HCT116 (cell line): ENCODE results near the gene IGF2BP3. TPM values are rescaled to one million over a fixed set of nuclear protein-coding genes. Genes with fewer than 3 reads are reported as not detected.

ENCODE experiments used
- ATAC-seq: fragments of 200-7000 bp; cut with Tn5 transposase; 2 replicates; pipeline ENCODE4 v1.9.1; 2020; ENCODE audit warnings: mild to moderate bottlenecking, moderate library complexity
- BruUV-seq: library from RNA; stranded (reverse); fragments of 400-500 nt; replicated peaks from 2 replicates; lab custom pipeline; 2021; lab: Mats Ljungman, UMichigan
- CTCF ChIA-PET: fragments of 300-600 bp; sonication (Branson Sonifier 250); formaldehyde crosslinking; loops from one replicate; lab custom pipeline; 2021; ENCODE audit warnings: antibody characterized with exemption; lab: Charles Lee
- POLR2A ChIA-PET: fragments of 300-600, 350-600 bp; sonication (Branson Sonifier 250); formaldehyde crosslinking; loops from one replicate; lab custom pipeline; 2021; ENCODE audit warnings: antibody characterized with exemption; lab: Charles Lee
- RAD21 ChIA-PET, 2 experiments: fragments of 300-600 bp; sonication (Branson Sonifier 250); formaldehyde crosslinking; loops; one replicate each; lab custom pipeline; 2023; ENCODE audit warnings: low total read pairs in 2 of 2; ENCODE audit not compliant: uncharacterized antibody in 2 of 2, unreplicated experiment in 2 of 2, low non-redundant PET in 1 of 2; lab: Charles Lee
- DNase-seq: peaks from one replicate; pipeline ENCODE4 v3.0.0-alpha.2; 2010; ENCODE audit warnings: low read depth, low spot score
- H2AFZ ChIP-seq: fragments of 200-600 bp; shearing (Covaris generic), sonication (generic); 2 replicates; pipeline ENCODE4 v1.6.1; 2017; ENCODE audit warnings: low read depth, mixed run types, mixed read lengths, antibody characterized with exemption, low read length; ENCODE audit not compliant: poor library complexity, severe bottlenecking
- H3K27ac ChIP-seq: 2 replicates; pipeline ENCODE4 v1.5.1; 2012; ENCODE audit warnings: low read depth, low read length
- H3K27me3 ChIP-seq: fragments of 200-600 bp; sonication (generic); 2 replicates; pipeline ENCODE4 v1.6.1; 2016; ENCODE audit warnings: mixed run types, low read length, mixed read lengths; ENCODE audit not compliant: insufficient read depth
- H3K36me3 ChIP-seq, 2 experiments: fragments of 200-500 bp in 1 of 2; fragments of 200-600 bp in 1 of 2; sonication (Bioruptor generic) in 1 of 2; sonication (generic) in 1 of 2; 2 replicates each; pipeline versions ENCODE4 v1.5.1 to v1.6.1; 2014 to 2016; ENCODE audit warnings: low read length in 2 of 2, inconsistent platforms in 1 of 2, mixed read lengths in 1 of 2, mixed run types in 1 of 2; ENCODE audit not compliant: insufficient read depth in 2 of 2, control insufficient read depth in 1 of 2
- H3K4me1 ChIP-seq, 2 experiments: fragments of 200-600 bp in 1 of 2; sonication (generic) in 1 of 2; 2 replicates each; pipeline versions ENCODE4 v1.5.1 to v1.6.1; 2012 to 2017; ENCODE audit warnings: low read length in 2 of 2, inconsistent platforms in 1 of 2, mild to moderate bottlenecking in 1 of 2, mixed read lengths in 1 of 2, mixed run types in 1 of 2, moderate library complexity in 1 of 2; ENCODE audit not compliant: insufficient read depth in 2 of 2, control insufficient read depth in 1 of 2
- H3K4me2 ChIP-seq: fragments of 200-600 bp; sonication (generic); 2 replicates; pipeline ENCODE4 v1.6.1; 2017; ENCODE audit warnings: mixed run types, low read length, mixed read lengths
- H3K4me3 ChIP-seq, 2 experiments: fragments of 200-600 bp in 1 of 2; sonication (generic) in 1 of 2; replicated peaks in 1 of 2; 2 replicates each; pipeline ENCODE4 v1.5.1; 2011 to 2016; ENCODE audit warnings: low read length in 2 of 2, control low read depth in 1 of 2, low read depth in 1 of 2, mild to moderate bottlenecking in 1 of 2, mixed read lengths in 1 of 2, mixed run types in 1 of 2
- H3K79me2 ChIP-seq: fragments of 200-600 bp; sonication (generic); 2 replicates; pipeline ENCODE4 v1.6.1; 2017; ENCODE audit warnings: mild to moderate bottlenecking, mixed run types, low read length, moderate library complexity, mixed read lengths; ENCODE audit not compliant: insufficient read depth
- H3K9ac ChIP-seq: fragments of 200-600 bp; sonication (generic); 2 replicates; pipeline ENCODE4 v1.6.1; 2016; ENCODE audit warnings: low read length, mixed read lengths
- H3K9me2 ChIP-seq: fragments of 200-600 bp; sonication (generic), shearing (Covaris generic); 2 replicates; pipeline ENCODE4 v1.6.1; 2017; ENCODE audit warnings: mixed run types, mild to moderate bottlenecking, moderate library complexity; ENCODE audit not compliant: insufficient read depth
- H3K9me3 ChIP-seq, 2 experiments: fragments of 200-500 bp in 1 of 2; fragments of 200-600 bp in 1 of 2; sonication (Bioruptor generic) in 1 of 2; sonication (generic) in 1 of 2; 2 replicates each; pipeline ENCODE4 v1.6.1; 2014 to 2017; ENCODE audit warnings: low read length in 2 of 2, mixed read lengths in 2 of 2, inconsistent platforms in 1 of 2, low read depth in 1 of 2, mild to moderate bottlenecking in 1 of 2, mixed run types in 1 of 2, moderate library complexity in 1 of 2; ENCODE audit not compliant: control insufficient read depth in 1 of 2, insufficient read depth in 1 of 2
- H4K20me1 ChIP-seq: fragments of 200-600 bp; sonication (generic), shearing (Covaris generic); 2 replicates; pipeline ENCODE4 v1.6.1; 2017; ENCODE audit warnings: mixed run types, mild to moderate bottlenecking, moderate library complexity; ENCODE audit not compliant: insufficient read depth
- CBX3 ChIP-seq: IDR thresholded peaks from 2 replicates; pipeline ENCODE4 v1.6.1; 2012; ENCODE audit warnings: low read depth
- CTCF ChIP-seq, 3 experiments: fragments of 200-600 bp in 1 of 3; sonication (generic) in 1 of 3; IDR thresholded peaks in 2 of 3; conservative IDR thresholded peaks in 1 of 3; 2 replicates each; pipeline ENCODE4 v1.5.1; 2012 to 2017; ENCODE audit warnings: low read depth in 2 of 3, low read length in 2 of 3, antibody characterized with exemption in 1 of 3, borderline replicate concordance in 1 of 3, control low read depth in 1 of 3, mild to moderate bottlenecking in 1 of 3, mixed read lengths in 1 of 3, mixed run types in 1 of 3, moderate library complexity in 1 of 3; ENCODE audit not compliant: insufficient read depth in 1 of 3
- ELF1 ChIP-seq: IDR thresholded peaks from 2 replicates; pipeline ENCODE4 v1.6.1; 2012; ENCODE audit warnings: low read depth, borderline replicate concordance
- EZH2 ChIP-seq: fragments of 200-600 bp; sonication (generic); IDR thresholded peaks from 2 replicates; pipeline ENCODE4 v1.6.1; 2017; ENCODE audit warnings: antibody characterized with exemption, mixed run types
- RAD21 ChIP-seq: IDR thresholded peaks from 2 replicates; pipeline ENCODE4 v1.6.1; 2012; ENCODE audit warnings: low read depth, mild to moderate bottlenecking
- REST ChIP-seq: IDR thresholded peaks from 2 replicates; pipeline ENCODE4 v1.6.1; 2012; ENCODE audit warnings: low read depth
- SIN3A ChIP-seq: IDR thresholded peaks from 2 replicates; pipeline ENCODE4 v1.6.1; 2012; ENCODE audit warnings: low read depth
- SP1 ChIP-seq: IDR thresholded peaks from 2 replicates; pipeline ENCODE4 v1.6.1; 2012; ENCODE audit warnings: low read depth
- SRF ChIP-seq: IDR thresholded peaks from 2 replicates; pipeline ENCODE4 v1.6.1; 2012; ENCODE audit warnings: low read depth
- TCF7L2 ChIP-seq: IDR thresholded peaks from 2 replicates; pipeline ENCODE4 v1.7.0; 2011; ENCODE audit warnings: borderline replicate concordance, inconsistent platforms; ENCODE audit not compliant: insufficient read depth, insufficient read length; ENCODE audit errors: extremely low read depth
- YY1 ChIP-seq: IDR thresholded peaks from 2 replicates; pipeline ENCODE4 v1.6.1; 2011; ENCODE audit warnings: low read length, low read depth, moderate library complexity, mild to moderate bottlenecking; ENCODE audit not compliant: insufficient replicate concordance; ENCODE audit errors: extremely low read depth
- ZBTB33 ChIP-seq: IDR thresholded peaks from 2 replicates; pipeline ENCODE4 v1.6.1; 2011; ENCODE audit warnings: mild to moderate bottlenecking, low read length, moderate library complexity; ENCODE audit not compliant: insufficient replicate concordance; ENCODE audit errors: extremely low read depth
- ZFX ChIP-seq: fragments of 450-650 bp; IDR thresholded peaks from 2 replicates; pipeline ENCODE4 v1.6.1; 2017
- intact Hi-C: fragments of 100-400 bp; cut with micrococcal nuclease; formaldehyde crosslinking; loops from 2 replicates; pipeline ENCODE4 v1.10.0; 2022
- total RNA-seq: library from RNA; stranded (reverse); gene quantifications from one replicate; pipeline ENCODE4 v1.2.1, GENCODE V29; 2021; ENCODE audit not compliant: unreplicated experiment
- TF ChIP-seq, protein P1 (sequence below): IDR thresholded peaks from 2 replicates; pipeline ENCODE4 v1.6.1; 2012

The IGF2BP3 gene
- total RNA-seq, 1 experiment from 2014 or later = 79.1 TPM

GRCh38 chr7:23477157-23477499, 6.8 kb upstream of the IGF2BP3 start:
- peaks cover 4% of the 10 kb centered on the region; the same call in 1 of the 2 replicates for H4K20me1 ChIP-seq
- H3K36me3 ChIP-seq = no peaks in the 10 kb centered on the region
- no peaks in the 10 kb centered on the region for H3K9me3 ChIP-seq
- ATAC-seq (no peak), DNase-seq (no peak)
- H2AFZ ChIP-seq = no peak overlapping the region
- BruUV-seq = no TSS peak
- H3K4me1 ChIP-seq = peaks cover 18 to 24% of the 10 kb centered on the region in 2 experiments
- ChIA-PET RAD21 (no interaction called here), CTCF (no interaction called here), POLR2A (no interaction called here)
- H3K27ac ChIP-seq = no peak overlapping the region
- peaks cover 14% of the 10 kb centered on the region for H3K79me2 ChIP-seq
- H3K9me2 ChIP-seq = no peaks in the 10 kb centered on the region
- H3K27me3 ChIP-seq = peaks cover 46% of the 10 kb centered on the region
- intact Hi-C loops = no loop called here
- no peak for TF ChIP-seq SP1
- no peak for TF ChIP-seq EZH2
- TF ChIP-seq, protein P1, sequence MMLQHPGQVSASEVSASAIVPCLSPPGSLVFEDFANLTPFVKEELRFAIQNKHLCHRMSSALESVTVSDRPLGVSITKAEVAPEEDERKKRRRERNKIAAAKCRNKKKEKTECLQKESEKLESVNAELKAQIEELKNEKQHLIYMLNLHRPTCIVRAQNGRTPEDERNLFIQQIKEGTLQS = no peak
- TF ChIP-seq TCF7L2 = no peak
- TF ChIP-seq SIN3A = no peak
- no peak for TF ChIP-seq YY1
- TF ChIP-seq ELF1 = no peak
- TF ChIP-seq ZFX = no peak
- no peak for TF ChIP-seq SRF
- no peak for TF ChIP-seq REST
- TF ChIP-seq CTCF (IDR thresholded peaks at IDR 0.05 in 2 of 3, conservative IDR thresholded peaks at IDR 0.05 in 1 of 3; ENCODE audit: borderline replicate concordance in 1 of 3, insufficient read depth in 1 of 3, low read depth in 2 of 3, low read length in 2 of 3) = no peak
- no peak for TF ChIP-seq ZBTB33
- TF ChIP-seq RAD21 = no peak
- TF ChIP-seq CBX3 = no peak
- no peak overlapping the region for H3K4me3 ChIP-seq
- no peak overlapping the region for H3K9ac ChIP-seq
- H3K4me2 ChIP-seq = no peak overlapping the region
